Activated CD4-positive, alpha-beta T cell treated with anti-CD3 and anti-CD28 coated beads, Interleukin-2, amount 50 U/mL, for 48 hours (primary cell): ENCODE results near the gene MIGA2.

Source experiments
- DNase-seq, 2 experiments: peaks; one replicate each; pipeline ENCODE4 v3.0.0-alpha.2; 2020

Gene MIGA2

DNA sequence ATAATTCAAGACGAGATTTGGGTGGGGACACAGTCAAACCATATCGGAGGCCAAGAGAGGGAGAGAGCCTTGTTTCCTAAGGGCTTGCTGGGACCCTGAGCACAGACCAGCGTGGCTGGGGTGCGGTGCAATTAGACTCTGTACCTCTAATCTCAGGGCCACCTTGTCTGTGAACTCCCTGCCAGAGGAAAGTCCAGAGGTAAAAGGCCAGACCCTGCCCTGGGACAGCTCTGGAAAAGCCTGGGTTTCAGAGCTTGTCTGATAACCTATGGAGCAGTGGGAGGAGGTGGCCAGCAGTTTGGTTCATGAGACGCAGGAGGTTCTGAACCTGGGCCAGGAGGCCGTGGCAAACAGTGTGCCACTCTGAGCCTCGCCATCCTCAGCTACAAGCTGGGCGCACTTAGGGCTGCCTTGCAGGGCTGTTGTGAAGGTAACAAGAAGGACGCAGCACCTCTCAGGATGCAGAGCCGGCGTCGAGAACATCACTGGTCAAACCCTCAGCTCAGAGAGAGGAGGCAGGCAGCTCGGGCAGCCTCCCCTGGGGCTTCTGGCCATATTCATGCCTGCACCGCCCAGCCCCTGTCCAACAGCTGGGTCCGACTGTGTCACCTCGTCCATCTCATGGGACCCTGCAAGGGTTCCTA, 39.7 kb downstream of the MIGA2 start:
- DNase-seq: no peak

- DNase-seq: no peak
Measured at GRCh38 chr9:129076640-129077037, 40.2 kb downstream of the MIGA2 start.

DNA sequence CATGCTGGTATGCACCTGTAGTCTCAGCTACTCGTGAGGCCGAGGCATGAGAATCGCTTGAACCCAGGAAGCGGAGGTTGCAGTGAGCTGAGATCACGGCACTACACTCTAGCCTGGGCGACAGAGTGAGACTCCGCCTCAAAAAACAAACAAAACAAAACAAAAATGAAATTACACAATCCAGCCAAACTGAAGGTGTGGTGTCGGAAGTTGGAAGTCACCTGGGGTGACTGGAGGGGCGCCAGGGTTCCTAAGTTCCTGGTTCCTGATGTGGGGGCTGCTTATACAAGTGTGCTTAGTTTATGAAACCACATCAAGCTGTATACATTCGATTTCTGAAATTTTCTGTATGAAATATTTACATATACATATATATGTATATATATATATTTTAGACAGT, 40.8 kb downstream of the MIGA2 start:
- DNase-seq: no peak

- DNase-seq: no peak
Measured at GRCh38 chr9:129078691-129079503, 42.5 kb downstream of the MIGA2 start.

GRCh38 chr9:129079829-129080228, 43.4 kb downstream of the MIGA2 start:
- DNase-seq: no peak

GRCh38 chr9:129080298-129080600, 43.8 kb downstream of the MIGA2 start:
- DNase-seq: no peak

DNA sequence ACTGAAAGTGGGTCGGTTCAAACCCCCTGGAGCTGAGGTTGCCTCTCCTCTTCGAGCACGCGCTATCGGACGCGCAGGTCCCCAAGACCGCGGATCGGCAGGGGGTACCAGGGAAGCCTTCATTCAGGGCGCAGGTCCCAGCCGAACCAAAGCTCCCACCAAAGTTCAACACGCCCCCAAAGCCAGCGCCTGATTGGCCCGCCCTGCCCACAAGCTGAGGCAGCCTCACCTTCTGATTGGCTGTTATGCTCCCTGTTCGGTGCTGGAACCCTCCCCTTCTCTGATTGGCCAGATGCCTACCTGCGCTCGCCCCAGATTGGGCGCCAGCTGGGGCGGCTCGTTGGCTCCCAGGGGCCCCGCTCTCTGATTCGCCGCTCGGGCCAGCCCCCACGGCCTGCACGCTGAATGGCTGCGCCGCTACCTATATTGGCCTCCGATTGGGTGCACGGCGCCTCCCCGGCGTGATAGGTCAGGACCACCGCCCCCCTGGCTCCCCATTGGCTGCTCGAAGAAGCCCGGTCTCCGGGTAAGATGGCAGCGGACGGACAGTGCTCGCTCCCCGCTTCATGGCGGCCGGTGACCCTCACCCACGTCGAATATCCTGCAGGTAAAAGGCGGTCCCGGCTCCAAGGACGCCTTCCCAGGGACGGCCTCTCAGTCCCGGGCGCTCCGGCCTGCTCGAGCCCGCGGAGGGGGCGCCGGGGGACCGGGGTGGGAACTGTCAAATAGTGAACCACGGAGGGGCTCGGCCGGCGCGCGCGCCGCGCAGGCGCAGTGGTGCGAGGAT, 44.4 kb downstream of the MIGA2 start, which contains the start of gene DOLPP1:
DOLPP1 (plus strand) TSS at position 511 of the 787 bp plus-strand sequence; CDS start at position 532, 21 bp downstream.
- peak; percentile 98 to 99 for DNase-seq

- DNase-seq: peak; percentile 35
Measured at GRCh38 chr9:129081388-129081904, 45.0 kb downstream of the MIGA2 start.

DNA sequence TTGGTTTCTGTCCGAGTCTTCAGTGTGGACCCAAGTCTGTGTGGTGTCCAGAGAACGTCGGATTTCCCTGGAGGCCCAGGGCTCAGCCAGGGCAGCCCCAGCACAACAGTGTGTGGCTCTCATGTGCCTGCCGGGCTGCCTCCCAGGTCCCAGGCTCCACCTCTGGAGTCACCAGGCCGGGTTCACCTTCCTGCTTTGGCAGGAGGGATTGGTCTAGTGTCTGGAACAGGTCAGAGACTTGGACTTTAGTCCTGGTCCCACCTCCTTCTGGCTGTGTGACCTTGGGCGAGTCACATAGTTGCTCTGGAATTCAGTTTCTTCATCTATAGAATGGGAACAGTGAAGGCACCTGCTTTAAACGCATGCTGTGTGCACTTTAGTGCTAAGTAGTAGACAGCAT, 47.7 kb downstream of the MIGA2 start:
- DNase-seq: no peak

DNA sequence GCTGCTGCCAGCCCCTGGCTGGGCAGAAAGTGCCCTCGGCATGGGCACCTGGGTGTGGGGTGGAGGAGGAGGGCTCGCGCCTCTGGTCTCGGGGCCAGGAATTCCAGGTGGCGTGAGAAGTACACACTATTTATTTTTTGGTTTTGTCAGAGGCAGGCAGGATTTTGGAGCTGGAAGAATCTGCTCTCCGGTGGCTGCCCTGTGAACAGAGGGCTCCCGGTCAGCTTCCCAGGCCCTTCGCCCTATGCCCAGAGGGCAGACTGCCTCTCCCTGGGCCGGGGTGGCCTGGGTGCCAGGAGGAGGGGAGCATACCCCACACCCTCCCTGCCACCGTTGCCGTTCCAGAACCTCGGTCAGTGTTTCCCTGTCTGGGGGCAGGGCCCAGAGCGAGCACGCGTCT, 52.8 kb downstream of the MIGA2 start:
- DNase-seq: no peak

GRCh38 chr9:129093602-129094386, 57.4 kb downstream of the MIGA2 start:
- DNase-seq: no peak

GRCh38 chr9:129094387-129095169, 58.2 kb downstream of the MIGA2 start:
- no peak for DNase-seq

- DNase-seq: no peak
Measured at GRCh38 chr9:129095170-129095667, 58.8 kb downstream of the MIGA2 start.

GRCh38 chr9:129095908-129096307, 59.5 kb downstream of the MIGA2 start:
- no peak for DNase-seq

GRCh38 chr9:129097671-129098306, 61.4 kb downstream of the MIGA2 start:
- no peak for DNase-seq

GRCh38 chr9:129098328-129098727, 61.9 kb downstream of the MIGA2 start:
- no peak for DNase-seq

GRCh38 chr9:129100383-129101169, 64.2 kb downstream of the MIGA2 start:
- DNase-seq: no peak

GRCh38 chr9:129101279-129101678, 64.9 kb downstream of the MIGA2 start:
- DNase-seq: no peak

DNA sequence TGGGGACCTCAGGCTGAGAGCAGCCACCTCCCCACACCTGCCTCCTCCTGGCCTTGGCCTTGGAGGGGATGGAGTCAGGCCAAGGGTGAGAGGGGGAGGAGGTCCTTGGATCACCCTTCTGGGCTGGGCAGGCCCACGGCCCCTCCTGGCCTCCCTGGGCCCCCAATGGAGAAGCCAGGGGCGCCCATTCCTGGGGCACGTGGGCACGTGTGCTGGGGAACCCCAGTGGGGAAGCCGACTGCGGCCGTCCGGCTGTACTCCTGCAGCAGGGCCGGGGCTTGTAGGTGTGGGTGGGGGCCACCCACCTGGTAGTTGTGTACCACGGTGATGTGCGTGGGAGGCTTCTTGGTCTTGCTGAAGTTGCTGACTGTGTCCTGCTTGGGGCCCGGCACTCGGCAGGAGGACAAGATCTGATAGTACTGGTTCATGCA, 65.7 kb downstream of the MIGA2 start:
- no peak for DNase-seq
